Measurements from ENCODE around the gene SETD7.

DNA sequence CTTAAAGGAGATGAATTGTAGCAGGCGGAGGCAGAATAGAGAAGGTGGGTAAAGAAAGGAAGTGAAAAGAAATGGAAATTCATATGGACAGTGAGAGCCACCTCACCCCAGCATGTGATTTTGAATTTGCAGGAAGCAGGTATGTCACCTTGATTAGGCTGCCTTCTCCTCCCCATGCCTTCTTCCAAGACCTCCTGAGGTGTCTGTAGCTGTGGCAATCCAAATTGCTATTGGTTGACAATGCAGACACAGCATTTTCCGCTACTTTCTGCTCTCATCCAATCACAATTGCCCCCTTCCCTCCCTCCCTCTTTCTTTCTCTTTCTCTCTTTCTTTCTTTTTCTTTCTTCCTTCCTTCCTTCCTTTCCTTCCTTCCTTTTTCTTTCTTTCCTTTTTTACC, 63.6 kb downstream of the SETD7 start:
- TF ChIP-seq, protein P1, sequence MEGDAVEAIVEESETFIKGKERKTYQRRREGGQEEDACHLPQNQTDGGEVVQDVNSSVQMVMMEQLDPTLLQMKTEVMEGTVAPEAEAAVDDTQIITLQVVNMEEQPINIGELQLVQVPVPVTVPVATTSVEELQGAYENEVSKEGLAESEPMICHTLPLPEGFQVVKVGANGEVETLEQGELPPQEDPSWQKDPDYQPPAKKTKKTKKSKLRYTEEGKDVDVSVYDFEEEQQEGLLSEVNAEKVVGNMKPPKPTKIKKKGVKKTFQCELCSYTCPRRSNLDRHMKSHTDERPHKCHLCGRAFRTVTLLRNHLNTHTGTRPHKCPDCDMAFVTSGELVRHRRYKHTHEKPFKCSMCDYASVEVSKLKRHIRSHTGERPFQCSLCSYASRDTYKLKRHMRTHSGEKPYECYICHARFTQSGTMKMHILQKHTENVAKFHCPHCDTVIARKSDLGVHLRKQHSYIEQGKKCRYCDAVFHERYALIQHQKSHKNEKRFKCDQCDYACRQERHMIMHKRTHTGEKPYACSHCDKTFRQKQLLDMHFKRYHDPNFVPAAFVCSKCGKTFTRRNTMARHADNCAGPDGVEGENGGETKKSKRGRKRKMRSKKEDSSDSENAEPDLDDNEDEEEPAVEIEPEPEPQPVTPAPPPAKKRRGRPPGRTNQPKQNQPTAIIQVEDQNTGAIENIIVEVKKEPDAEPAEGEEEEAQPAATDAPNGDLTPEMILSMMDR (IDR thresholded peaks at IDR 0.05), result no peak
- TF ChIP-seq POLR2A (IDR thresholded peaks at IDR 0.05), result no peak

All from esophagus squamous epithelium (tissue), 4 donors.